GM18907 (cell line): Measurements from ENCODE around the gene TRMT61B.

Experiments
- ATAC-seq: cut with Tn5 transposase; IDR thresholded peaks from one replicate; pipeline ENCODE4 v1.9.1; 2021; ENCODE audit warnings: mild to moderate bottlenecking, moderate library complexity; ENCODE audit not compliant: unreplicated experiment

TRMT61B gene

DNA sequence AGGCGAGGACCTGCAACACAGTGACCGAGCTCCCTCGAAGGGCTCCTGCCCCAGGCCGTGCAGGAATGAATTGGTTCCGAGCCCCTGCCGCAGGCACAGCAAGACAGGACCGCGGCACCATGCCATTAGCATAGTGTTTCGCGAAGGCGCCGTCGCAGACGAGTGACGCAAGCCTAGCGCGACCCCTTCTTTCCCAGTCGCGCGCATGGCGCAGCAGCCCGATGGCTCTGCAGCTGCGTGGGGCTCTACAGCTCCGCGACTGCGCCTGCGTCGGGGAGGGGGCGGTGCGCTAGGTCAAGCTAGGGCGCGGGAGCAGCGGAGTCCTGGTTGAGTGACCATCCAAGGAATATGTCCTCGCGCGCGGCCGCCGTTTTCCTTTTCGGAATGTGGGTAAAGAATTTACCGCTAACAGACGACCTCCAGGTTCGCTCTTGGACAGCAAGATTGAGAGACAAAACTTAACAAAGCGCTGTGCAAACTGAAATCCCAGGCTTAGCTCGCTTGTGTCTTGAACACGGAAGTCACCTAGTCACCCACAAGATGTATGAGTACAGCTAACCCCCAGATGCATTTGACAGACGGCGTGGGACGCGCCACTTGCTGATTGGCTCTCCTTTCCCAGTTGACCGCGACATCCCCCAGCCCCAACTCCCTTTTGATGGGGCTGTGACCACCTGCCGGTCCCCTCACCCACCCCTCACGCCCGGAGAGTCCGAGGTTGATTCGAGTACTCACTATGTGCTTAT lies at the start of gene TRMT61B:
Gene TRMT61B, minus strand, starts transcription at position 164 of the 746 bp plus-strand sequence. Its CDS starts 32 bp downstream, at position 132.
- ATAC-seq: peak; percentile 94

DNA sequence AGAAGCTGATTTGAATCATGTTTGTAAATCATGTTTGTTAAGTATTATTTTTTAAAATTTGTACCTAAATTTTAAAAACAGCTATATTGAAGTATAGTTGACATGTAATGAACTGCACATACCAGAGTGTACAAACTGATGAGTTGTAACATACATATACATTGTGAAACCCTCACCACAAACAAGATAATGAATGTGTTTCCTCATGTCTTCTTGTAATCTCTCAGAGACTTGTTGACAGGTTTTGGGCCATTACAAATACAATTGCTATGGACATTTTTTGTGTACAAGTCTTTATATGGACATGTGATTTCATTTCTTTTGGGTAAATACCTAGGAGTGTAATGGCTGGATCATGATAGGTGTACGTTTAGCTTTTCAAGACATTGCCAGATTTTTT lies 45.8 kb upstream of the TRMT61B start:
- ATAC-seq: no peak

DNA sequence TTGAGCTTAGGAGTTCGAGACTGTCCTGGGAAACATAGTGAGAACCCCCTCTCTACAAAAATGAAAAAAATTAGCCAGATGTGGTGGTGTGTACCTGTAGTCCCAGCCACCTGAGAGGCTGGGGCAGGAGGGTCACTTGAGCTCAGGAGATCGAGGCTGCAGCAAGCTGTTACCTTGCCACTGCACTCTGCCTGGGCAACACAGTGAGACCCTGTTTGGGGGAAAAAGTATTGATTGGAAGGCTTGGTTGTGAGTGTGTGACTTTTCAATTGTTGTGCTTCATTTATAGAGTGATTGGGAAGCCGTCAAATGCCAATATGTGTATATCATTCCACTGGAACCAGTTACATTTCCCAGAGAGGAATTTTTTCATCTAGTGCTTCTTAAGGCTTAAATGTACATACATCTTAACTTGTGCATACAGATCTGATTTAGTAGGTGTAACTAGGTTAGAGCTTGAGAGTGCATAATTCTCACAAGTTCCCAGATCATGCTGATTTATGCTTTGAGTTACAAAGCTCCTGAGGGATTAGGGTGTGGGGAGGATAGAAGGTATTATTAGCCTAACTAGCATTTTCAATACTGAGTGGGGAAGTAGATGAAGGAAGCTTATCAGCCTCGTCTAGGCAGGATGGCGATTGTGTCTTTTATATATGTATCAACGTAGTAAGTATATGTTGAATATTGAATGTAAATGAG lies 39.7 kb upstream of the TRMT61B start:
- no peak for ATAC-seq

DNA sequence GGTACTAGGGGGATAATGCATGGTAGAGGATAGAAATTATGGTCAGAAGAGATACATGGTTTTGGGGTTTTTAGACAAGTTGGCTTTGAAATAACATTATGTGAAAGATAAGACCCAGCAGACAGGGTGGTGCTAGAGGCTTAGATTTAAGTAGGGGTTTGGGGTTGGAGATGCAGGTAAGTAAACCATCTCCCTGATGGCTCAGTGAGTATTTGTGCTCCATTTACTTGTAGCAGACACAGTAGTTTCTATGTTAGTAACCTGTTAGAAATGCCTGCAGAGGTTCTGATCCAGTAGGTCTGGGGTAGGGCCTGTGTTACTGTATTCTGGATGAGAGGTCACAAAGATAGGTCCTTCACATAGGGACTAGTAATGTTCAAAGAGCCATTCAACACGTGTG lies 38.1 kb upstream of the TRMT61B start:
- no peak for ATAC-seq

DNA sequence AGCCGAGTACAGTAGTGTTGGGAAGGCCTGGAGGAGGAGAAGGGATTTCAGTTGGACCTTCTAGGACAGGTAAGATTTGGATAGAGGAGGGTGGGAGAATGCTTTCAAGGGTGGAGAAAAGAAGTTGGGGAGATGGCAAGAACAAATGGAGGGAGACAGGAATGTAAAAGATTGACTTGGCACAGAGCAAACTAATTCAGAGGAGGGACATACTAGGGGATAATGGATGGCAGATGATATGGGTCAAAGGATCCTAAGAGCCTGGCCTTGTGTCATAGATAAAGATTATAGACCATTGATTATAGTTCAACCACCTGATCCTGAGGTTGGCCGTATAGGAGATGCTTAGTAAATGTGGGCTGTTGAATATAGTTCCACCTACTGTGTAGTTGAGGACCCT lies 36.7 kb upstream of the TRMT61B start:
- ATAC-seq: no peak

DNA sequence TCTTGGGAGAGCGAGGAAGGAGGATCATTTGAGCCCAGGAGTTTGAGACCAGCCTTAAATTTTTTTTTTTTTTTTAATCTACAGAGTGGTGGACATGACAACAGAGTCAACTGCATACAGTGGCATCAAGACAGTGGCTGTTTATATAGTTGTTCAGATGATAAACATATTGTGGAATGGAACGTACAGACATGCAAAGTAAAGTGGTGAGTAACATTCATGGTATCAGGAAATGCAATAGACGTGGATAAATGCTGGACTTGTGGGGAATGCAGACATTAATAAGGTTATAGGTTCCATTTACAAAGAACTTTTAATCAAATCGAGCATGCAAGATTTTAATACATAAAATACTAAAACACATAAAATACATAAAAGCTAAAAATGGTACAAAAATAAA lies 36.3 kb upstream of the TRMT61B start:
- no peak for ATAC-seq

DNA sequence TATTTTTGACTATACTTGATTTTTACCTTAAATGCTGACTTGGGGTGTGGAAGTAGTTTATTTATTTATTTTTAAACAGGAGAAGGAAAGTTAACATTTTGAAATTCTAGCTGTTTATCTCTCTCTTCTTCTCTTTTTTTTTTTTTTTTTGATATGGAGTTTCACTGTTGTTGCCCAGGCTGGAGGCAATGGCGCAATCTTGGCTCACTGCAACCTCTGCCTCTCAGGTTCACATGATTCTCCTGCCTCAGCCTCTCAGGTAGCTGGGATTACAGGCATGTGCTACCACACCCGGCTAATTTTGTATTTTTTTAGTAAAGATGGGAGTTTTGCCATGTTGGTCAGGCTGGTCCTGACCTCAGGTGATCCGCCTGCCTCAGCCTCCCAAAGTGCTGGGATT lies 35.4 kb upstream of the TRMT61B start:
- no peak for ATAC-seq

DNA sequence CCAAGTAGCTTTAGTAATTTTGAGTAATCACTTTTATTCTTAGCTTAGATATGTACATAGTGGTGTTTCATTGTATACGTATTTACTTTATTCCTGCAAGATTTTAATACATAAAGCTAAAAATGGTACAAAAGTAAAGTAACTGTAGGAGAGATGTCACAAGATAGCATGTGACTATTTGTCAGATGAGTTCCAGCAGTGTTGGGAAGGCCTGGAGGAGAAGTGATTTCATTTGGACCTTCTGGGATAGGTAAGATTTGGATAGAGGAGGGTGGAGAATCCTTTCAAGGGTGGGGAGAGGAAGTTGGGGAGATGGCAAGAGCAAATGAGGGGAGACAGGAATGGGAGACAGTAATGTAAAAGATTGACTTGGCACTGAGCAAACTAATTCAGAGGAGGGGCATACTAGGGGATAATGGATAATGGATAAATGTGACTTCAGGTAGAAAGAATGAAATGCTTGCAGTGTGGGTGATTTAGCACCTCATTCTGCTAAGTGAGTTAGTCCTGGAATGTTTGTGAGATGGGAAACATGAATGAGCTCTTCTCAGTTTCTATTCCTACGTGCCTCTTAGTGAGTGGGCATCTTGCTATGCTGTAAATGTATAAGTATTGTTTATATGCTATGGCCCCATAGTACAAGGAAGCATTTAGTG lies 34.8 kb upstream of the TRMT61B start:
- ATAC-seq: no peak

DNA sequence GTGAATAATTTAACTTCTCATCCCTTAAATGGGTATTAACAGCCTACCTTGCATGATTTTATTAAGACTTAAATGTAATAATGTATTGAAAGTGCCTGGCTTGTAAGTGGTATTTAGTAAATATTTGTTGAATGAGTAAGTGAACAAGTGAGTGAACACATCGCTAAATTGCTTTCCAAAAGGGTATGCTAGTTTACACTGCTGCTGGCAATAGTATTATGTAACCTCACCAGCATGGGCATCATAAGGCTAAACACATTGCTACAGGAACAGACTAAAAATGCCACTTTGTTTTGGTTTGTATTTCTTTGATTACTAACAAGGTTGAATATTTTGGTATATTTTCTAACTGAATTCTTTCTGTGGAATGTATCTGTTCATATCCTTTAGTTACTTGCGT lies 34.2 kb upstream of the TRMT61B start:
- ATAC-seq: no peak

DNA sequence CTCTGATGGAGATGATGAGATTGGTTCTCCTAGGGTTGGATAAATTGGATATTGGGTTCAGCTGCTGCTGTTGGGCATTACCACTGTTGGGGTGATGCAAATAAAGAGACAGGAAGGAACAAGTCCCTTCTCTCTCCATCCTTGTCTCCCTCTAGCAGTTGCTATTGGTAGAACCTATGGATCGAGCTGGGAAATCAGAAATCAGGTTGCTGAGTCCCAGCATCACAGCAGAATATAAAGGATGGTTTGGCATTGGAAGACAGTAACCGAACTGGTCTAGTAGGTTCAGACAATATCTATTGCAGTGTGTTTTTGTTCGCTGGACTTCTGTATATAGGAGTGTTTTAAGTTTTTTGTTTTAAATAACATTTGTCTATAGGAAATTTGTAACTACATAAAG lies 32.5 kb upstream of the TRMT61B start:
- ATAC-seq: no peak

DNA sequence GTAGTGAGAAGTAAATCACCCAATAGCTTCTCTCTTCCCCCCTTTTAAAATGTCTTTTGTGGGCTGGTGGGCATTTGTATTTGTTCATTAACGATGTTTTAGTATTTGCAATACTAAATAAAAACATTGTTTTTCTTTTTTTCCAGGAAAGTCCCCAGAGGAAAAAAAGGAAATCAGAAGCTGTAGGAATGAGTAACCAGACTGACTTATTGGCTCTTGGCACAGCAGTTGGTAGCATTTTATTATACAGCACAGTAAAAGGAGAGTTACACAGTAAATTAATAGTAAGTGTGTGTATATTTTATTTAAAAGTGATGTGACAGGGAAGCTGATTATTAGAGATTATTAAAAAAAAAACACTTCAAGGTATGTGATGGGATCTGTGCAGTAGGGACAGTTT lies 31.7 kb upstream of the TRMT61B start:
- no peak for ATAC-seq

DNA sequence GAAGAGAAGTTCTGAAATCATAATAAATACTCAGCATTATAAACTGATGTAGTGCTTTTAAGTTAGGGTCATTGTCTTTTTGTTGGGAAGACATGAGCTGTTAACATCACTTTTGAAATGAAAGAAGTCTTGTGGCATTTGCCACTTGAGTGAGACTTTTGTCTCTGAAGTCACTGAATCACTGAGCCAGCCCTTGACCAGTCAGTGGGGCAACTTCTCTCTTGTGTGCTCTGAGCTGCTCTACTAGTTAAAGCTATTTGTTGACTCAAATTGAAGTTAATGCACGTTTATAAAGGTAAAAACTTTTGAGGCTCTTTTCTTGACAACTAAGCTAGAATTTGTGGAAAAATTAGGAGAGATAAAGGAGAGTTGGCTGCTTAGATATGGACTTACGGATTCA lies 31.1 kb upstream of the TRMT61B start:
- ATAC-seq: no peak

DNA sequence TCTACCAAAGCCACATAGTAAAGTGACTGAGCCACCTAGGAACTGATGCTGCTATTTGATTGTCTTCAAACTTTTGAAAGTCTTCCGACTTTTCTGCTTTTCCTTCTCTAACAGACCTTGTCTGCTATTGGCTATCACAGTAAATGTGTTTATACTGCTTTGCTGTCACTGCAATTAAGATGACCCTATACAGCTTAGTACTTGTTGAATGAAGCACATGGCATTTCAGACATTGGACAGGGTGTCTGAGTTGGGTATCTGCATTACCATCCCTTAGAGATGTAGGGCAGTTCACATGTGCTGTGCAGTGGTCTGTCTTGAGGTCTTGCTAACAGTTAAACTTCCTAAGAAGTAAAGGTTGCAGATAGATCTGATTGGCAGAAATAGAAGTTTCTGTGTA lies 27.9 kb upstream of the TRMT61B start:
- ATAC-seq: no peak

DNA sequence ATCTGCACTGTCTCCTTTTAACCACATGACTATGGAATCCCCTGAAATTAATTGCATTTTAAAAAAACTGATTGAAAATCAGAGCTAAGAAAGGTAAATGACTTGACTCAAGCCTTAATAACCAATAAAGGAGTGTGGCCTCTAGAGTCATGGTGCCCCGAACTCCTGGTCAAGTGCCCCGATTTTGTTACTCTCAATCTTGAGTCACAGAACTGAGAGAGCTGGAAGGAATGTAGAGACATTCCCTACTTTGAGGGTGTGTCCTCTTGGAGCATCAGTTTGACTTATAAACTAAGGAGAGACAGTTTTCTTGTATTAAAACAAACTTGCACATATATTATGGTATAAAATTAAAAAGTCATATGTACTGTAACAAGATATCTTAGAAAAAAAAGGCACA lies 26.8 kb upstream of the TRMT61B start:
- no peak for ATAC-seq

DNA sequence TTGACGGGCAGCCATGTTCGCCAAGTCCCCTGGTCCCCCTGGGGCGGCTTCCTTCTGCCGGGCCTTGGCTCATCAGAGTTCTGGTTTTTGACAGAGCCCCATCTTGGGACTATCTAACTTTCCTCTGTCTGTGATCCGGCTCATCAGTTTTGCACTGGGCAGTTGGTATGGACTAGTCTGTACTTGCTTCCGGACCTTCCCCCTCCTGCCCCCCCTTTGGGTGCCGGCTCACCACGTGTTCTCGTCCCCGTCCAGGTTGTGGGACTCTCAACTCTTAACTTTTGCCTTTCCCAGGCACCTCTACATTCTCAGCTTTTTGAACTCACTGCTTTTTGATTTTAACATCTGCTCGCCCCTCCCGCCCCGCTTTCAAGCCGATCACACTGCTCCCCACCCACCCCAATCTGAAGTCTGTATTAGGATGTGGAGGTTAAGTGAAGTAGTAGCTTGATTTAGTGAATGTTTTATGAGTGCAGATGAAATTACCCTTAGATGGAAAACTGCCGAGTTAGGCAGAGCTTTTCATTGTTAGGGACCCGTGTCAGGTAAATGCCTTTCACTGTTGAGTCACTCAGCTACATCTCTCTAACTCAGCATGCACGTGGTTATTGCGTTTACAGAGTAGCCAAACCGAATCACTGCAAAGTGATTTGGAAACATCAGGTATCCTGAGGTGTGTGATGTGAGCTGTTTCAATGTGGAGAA lies 25.2 kb upstream of the TRMT61B start:
- ATAC-seq: no peak

DNA sequence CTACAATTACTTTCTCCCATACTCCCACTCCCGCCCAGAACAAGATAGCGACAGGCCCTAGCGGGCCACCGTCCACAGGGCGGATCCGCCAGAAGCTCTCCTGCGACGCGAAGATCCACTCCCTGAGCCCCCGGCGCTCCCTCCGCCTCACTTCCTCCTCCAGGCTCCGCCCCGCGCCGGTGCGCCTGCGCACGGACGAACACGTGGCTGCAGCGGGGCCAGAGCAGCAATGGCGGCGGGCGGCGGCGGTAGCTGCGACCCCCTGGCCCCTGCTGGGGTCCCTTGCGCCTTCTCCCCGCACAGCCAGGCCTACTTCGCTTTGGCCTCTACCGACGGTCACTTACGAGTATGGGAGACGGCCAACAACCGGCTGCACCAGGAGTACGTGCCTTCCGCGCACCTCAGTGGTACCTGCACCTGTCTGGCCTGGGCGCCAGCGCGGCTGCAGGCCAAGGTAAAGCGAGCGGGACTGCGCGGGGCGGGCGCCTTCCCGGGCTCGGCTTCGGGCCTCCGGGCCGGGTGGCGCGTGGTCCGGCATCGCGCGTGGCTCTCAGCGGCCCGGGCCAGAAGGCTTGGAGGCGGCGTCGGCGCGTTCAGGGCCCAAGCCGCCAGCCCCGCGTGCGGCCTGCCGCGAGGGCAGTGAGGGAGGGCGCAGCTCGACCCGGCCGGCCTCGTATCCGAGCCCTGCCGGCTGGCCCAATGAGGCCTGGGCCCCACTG lies 24.5 kb upstream of the TRMT61B start, which contains the start of gene WDR43:
Gene WDR43, plus strand, starts transcription at position 198 of the 719 bp plus-strand sequence. Its CDS starts 32 bp downstream, at position 230.
- peak; percentile 87 for ATAC-seq

DNA sequence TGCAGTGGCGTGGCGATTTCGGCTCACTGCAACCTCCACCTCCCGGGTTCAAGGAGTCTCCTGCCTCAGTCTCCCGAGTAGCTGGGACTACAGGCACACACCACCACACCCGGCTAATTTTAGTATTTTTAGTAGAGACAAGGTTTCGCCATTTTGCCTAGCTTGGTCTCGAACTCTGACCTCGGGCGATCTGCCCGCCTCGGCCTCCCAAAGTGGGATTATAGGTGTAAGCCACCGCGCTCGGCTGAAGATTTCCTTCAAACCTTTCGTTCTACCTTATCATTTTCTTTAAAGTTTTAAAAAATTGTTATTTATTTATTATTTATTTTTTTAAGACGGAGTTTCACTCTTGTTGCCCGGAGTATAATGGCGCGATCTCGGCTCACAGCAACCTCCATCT lies 23.4 kb upstream of the TRMT61B start:
- ATAC-seq: no peak

DNA sequence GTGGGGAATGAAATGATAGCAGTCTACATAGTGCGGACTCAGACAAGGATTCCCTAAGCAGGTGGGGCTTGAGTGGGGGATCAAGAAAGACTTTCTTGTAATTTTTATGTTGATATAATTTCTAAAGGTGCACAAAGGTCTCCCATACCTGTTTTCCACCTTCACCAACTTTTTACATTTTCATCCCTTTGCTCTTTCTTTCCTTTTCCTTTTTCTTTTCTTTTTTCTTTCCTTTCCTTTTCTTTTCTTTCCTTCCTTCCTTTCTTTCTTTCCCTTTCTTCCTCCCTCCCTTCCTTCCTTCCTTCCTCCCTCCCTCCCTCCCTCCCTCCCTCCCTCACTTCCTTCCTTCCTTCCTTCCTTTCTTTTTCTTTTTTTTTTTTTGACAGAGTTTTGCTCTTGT lies 10.1 kb upstream of the TRMT61B start:
- no peak for ATAC-seq

DNA sequence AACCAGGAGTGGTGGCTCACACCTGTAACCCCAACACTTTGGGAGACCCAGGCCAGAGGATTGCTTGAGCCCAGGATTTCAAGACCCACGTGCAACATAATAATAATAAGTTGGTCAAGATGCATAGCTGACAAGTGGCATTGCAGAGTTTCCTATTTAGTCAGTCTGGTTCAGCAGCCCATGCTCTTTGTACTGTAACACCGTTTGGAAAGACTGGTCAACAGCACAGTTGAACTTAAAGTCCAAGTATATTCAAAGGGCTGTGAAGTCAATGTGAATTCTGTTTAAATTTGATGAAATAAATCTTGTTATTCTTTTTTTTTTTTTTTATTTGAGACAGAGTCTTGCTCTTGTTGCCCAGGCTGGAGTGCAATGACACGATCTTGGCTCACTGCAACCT lies 1.5 kb upstream of the TRMT61B start:
- ATAC-seq: no peak

DNA sequence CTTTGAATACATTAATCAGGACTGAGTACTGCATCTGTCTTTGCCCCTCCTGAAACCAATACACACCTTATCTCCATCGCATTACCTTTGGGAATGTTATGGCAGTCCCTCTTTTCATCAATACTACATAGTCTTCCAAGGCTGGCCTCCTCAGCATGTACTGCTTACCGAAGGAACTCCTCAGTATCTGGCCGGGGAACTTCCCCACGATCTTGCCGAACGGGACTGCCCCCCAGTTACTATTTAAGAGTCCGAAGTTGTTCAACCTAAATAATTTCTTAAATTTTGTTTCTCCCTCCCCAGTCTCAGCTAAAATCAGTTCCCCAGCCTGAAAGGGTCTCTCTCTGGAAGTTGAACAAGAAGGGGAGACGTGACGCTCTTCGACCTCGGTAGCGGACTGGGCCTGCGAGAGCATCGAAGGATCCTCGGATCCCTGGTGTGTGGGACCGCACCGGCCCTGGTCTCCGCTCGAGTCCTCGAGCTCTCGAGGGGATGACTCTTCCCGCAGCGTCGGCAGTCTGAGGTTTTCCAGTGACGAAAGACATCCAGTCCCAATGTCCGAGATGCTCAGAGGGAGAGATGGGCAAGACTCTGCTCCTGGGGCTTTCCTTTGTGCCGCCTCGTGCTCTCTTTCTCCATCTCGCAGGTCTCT lies 489 bp downstream of the TRMT61B start:
- peak; percentile 29 for ATAC-seq
